NCI-H187 treated with DMSO at 0.1 percent for 48 hours (cell line): ENCODE data around the gene ACKR4.
A peak's percentile ranks its signal among the peaks of the same experiment; 100 is the strongest.

Experiments
- DNase-seq: peaks from one replicate; lab custom pipeline; 2025; lab: John Stamatoyannopoulos, UW

The ACKR4 gene

GRCh38 chr3:132641837-132642538, 44.9 kb downstream of the ACKR4 start:
- peak; percentile 37 for DNase-seq

- no peak for DNase-seq
Measured at GRCh38 chr3:132642539-132642847, 45.4 kb downstream of the ACKR4 start.

GRCh38 chr3:132643366-132643765, 46.3 kb downstream of the ACKR4 start:
- no peak for DNase-seq

- no peak for DNase-seq
Measured at GRCh38 chr3:132645058-132645457, 48.0 kb downstream of the ACKR4 start.

GRCh38 chr3:132650153-132650552, 53.1 kb downstream of the ACKR4 start:
- DNase-seq = no peak
